Astrocyte of the cerebellum (primary cell): ENCODE measurements around the gene FSCN2.

Experiments
- DNase-seq: peaks from one replicate; pipeline ENCODE4 v3.0.0-alpha.2; 2011; ENCODE audit warnings: low read depth
- H3K4me3 ChIP-seq: 2 replicates; pipeline ENCODE4 v1.5.1; 2011; ENCODE audit warnings: mild to moderate bottlenecking, low read depth, low read length, moderate library complexity
- in situ Hi-C: cut with HindIII; loops from 2 replicates; pipeline ENCODE4 v1.10.0; 2017; ENCODE audit warnings: low sequenced_read_pairs
- TF ChIP-seq, protein P1 (sequence below): IDR thresholded peaks from 2 replicates; pipeline ENCODE4 v1.5.1; 2012; ENCODE audit warnings: low read length, low read depth, moderate library complexity, mild to moderate bottlenecking; ENCODE audit errors: missing control alignments

FSCN2 gene

DNA sequence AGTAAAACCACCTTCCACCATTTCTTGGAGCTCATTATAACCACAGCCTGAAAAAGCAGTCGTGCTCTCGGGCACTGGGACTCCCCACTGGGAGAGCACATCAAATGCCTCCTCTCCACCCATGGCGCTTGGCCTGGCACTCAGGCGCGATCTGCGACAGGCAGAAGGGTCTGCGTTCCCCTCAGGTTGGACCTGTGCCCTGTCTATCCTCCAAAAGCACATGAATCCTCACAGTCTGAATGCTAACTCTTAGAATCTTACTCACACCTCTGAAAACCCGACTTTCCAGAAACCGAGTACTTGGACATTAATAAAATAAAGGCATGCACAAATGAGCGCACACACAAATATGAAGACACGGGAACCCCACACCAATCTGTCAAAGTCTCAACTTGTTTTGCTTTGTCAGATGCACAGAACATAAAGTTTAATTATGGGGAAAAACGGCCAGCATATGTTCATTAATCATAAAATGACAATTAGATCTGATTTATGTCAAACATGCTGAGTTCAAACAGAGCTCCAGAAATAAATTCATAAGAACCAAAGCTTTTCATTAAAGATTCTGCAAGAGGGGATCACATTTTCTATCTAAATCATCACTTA, 44.5 kb downstream of the FSCN2 start:
- in situ Hi-C loops, result no loop called here
- TF ChIP-seq, protein P1, sequence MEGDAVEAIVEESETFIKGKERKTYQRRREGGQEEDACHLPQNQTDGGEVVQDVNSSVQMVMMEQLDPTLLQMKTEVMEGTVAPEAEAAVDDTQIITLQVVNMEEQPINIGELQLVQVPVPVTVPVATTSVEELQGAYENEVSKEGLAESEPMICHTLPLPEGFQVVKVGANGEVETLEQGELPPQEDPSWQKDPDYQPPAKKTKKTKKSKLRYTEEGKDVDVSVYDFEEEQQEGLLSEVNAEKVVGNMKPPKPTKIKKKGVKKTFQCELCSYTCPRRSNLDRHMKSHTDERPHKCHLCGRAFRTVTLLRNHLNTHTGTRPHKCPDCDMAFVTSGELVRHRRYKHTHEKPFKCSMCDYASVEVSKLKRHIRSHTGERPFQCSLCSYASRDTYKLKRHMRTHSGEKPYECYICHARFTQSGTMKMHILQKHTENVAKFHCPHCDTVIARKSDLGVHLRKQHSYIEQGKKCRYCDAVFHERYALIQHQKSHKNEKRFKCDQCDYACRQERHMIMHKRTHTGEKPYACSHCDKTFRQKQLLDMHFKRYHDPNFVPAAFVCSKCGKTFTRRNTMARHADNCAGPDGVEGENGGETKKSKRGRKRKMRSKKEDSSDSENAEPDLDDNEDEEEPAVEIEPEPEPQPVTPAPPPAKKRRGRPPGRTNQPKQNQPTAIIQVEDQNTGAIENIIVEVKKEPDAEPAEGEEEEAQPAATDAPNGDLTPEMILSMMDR, result no peak
- H3K4me3 ChIP-seq, result no peak overlapping the region
- no peak for DNase-seq

DNA sequence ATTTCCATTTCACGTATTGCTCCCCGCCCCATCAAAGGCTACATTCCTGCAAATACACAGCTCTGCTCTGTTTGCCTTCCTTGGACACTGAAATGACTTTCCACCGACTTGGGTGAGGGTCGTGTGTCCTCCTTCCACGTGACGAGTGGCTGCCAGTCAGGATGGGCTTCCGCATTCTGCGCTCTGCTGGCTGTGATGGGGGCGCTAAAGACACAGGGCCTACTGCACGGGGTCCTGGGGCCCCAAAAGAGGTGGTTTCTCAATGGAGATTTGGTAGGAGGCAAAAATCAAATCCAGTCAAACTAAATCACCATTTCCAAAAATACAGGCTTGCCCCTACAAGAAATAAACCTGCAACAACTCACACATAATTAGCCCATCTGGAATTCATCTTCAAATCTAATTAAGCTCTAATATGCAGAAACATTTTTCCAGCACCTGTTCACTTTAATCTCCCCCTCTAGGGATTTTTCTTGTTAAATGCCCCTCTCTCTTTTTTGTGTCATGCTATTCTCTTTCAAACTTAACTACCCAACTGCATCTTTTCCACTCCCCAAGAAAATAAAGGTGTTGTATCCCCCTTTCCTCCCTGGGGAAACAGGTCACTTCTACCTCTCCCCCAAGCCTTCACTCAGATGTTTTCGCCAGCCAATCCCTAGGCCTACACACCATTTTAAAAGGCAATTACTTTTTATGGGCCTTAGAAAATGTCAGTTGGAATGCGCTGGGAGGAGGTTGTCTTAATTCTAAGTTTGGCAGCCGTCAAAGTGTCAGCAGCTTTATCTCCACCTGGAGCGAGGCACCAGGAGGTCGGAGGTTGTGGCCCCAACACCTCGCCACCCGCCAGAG, 45.8 kb downstream of the FSCN2 start:
- TF ChIP-seq, protein P1, result no peak
- DNase-seq, result no peak
- H3K4me3 ChIP-seq, result no peak overlapping the region
- in situ Hi-C loops, result no loop called here

- in situ Hi-C loops, result no loop called here
- no peak for DNase-seq
- no peak overlapping the region for H3K4me3 ChIP-seq
- TF ChIP-seq, protein P1, result no peak
Measured at GRCh38 chr17:81574643-81574956, 46.4 kb downstream of the FSCN2 start.

GRCh38 chr17:81575836-81576235, 47.7 kb downstream of the FSCN2 start:
- in situ Hi-C loops, result no loop called here
- DNase-seq, result no peak
- H3K4me3 ChIP-seq, result no peak overlapping the region
- TF ChIP-seq, protein P1, result no peak

DNA sequence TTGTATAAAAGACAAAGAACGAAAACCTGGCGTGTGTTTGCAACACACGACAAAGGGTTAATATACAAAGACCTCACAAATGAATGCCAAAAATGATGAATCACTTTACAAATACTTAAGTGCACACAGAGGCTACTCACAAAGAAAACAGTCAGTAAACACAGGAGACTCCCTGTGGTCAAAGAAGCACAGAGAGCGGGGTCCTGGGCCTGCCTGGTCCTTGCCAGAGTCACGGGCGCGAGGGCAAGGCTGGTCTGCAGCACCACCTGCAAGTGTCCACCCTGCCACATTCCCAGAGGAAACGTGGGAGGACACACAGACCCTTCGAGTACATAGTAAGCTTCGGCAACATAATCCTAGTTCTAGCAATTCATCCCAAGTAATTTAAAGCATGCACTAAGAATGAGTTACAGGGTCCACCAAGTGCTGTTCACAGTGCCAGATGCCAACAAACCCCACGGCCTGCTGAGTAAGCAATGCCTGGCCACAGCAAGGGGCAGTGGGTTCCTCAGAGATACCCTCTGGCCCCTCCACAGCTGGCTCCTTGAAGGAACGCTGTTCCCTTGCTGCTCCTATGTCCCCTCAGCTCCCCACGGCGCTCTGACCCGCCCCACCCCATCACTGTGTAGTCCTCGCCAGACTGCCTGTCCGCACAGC, 48.6 kb downstream of the FSCN2 start:
- peak; percentile 82 for DNase-seq
- H3K4me3 ChIP-seq, result no peak overlapping the region
- TF ChIP-seq, protein P1, result no peak
- in situ Hi-C loops, result no loop called here

- H3K4me3 ChIP-seq, result no peak overlapping the region
- DNase-seq, result no peak
- TF ChIP-seq, protein P1, result no peak
- in situ Hi-C loops, result no loop called here
Measured at GRCh38 chr17:81577278-81578000, 49.3 kb downstream of the FSCN2 start.
